ENCODE results near the gene GEMIN7. TPM values are rescaled to one million over a fixed set of nuclear protein-coding genes. Genes with fewer than 3 reads are reported as not detected.

The GEMIN7 gene
- total RNA-seq, 1 experiment from 2014 or later = 29.6 TPM

DNA sequence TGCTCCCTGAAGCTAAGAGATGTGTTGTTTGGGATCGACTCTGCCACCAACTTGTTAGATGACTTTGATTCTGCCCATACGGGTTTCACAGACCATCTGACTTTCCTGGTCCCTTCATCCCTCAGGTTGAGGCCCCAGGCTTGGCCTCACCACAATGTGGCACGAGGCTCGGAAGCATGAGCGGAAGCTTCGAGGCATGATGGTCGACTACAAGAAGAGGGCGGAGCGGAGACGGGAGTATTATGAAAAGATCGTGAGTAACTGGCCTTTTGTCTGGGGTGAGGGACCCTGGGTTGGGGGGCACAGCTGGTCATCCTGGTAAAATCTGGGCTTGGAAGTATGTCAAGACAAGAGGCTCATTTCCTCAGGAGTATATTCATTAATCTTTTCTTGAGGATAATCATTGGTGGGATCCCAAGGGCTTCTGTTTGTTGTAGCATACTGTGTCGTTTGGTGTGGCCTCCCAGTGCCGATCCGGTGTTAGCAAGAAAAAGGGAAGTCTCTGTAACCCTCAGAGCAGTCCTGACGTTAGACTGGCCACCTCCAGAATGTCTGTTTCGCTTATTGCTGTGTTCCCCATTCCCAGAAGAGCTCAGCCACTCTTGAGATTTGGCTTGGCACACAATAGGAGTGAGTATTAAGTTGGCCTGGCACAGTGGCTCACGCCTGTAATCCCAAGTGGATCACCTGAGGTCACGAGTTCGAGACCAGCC is 38.8 kb upstream of the GEMIN7 start:
- Histone ChIP-seq H3F3A (ENCODE audit: insufficient read depth, low read depth) (peaks cover 23% of the 10 kb centered on the region; the same call in 1 of the 2 replicates), H3K4me3 (peak overlapping the region; percentile 100), H3K36me3 (ENCODE audit: low read depth) (peaks cover 35% of the 10 kb centered on the region), H3K4me1 (replicated peaks; ENCODE audit: insufficient read depth) (peaks cover 12% of the 10 kb centered on the region), H3K9me3 (ENCODE audit: insufficient read depth, low read depth) (no peaks in the 10 kb centered on the region), H4K20me1 (ENCODE audit: insufficient read depth) (peaks cover 55% of the 10 kb centered on the region), H3K79me2 (ENCODE audit: low read depth) (peaks cover 60% of the 10 kb centered on the region), H3K9me2 (ENCODE audit: insufficient read depth) (no peaks in the 10 kb centered on the region), H3K4me2 (peak overlapping the region; percentile 99), H3K27me3 (ENCODE audit: insufficient read depth, low read depth) (no peaks in the 10 kb centered on the region), H2AFZ (no peak overlapping the region), H3K27ac (no peak overlapping the region)
- BruUV-seq (replicated peaks) = TSS peak; percentile 29
- ChIA-PET CTCF (interaction anchor here (0.6 kb wide), 1 partner anchor 108 kb away, joined by 4 read pairs; no protein-coding TSS in a partner anchor), POLR2A (ENCODE audit: unreplicated experiment) (interaction anchor here (0.6 kb wide), 2 partner anchors 83 to 285 kb away, joined by 4 to 8 read pairs; no protein-coding TSS in a partner anchor)
- intact Hi-C loops (cut with micrococcal nuclease; ENCODE audit: unreplicated experiment) = no loop called here
- TF ChIP-seq, protein P1, sequence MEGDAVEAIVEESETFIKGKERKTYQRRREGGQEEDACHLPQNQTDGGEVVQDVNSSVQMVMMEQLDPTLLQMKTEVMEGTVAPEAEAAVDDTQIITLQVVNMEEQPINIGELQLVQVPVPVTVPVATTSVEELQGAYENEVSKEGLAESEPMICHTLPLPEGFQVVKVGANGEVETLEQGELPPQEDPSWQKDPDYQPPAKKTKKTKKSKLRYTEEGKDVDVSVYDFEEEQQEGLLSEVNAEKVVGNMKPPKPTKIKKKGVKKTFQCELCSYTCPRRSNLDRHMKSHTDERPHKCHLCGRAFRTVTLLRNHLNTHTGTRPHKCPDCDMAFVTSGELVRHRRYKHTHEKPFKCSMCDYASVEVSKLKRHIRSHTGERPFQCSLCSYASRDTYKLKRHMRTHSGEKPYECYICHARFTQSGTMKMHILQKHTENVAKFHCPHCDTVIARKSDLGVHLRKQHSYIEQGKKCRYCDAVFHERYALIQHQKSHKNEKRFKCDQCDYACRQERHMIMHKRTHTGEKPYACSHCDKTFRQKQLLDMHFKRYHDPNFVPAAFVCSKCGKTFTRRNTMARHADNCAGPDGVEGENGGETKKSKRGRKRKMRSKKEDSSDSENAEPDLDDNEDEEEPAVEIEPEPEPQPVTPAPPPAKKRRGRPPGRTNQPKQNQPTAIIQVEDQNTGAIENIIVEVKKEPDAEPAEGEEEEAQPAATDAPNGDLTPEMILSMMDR (conservative IDR thresholded peaks at IDR 0.05) = no peak
- no peak for TF ChIP-seq EZH2 (IDR thresholded peaks at IDR 0.05; ENCODE audit: low read depth)
- DNase-seq = no peak

DNA sequence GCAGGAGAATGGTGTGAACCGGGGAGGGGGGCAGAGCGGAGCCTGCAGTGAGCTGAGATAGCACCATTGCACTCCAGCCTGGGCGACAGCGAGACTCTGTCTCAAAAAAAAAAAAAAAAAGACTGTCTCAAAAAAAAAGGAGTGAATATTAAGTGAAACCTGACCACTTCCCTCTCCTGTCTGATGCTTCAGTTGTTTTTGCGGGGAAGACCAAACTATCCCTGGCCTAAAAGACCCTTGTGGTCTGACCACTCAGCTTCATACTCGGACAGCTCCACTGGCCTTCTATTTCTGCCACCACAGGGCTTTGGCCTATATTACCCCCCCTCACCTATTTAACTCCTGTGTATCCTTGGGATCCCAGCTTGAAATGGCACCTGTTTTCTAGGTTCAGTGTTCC is 37.9 kb upstream of the GEMIN7 start:
- Histone ChIP-seq H3K4me3 (no peak overlapping the region), H3K36me3 (ENCODE audit: low read depth) (peaks cover 43% of the 10 kb centered on the region), H3F3A (ENCODE audit: insufficient read depth, low read depth) (peaks cover 31% of the 10 kb centered on the region; the same call in 1 of the 2 replicates), H3K9me2 (ENCODE audit: insufficient read depth) (no peaks in the 10 kb centered on the region), H3K79me2 (ENCODE audit: low read depth) (peaks cover 69% of the 10 kb centered on the region), H3K27me3 (ENCODE audit: insufficient read depth, low read depth) (no peaks in the 10 kb centered on the region), H3K4me1 (replicated peaks; ENCODE audit: insufficient read depth) (peaks cover 12% of the 10 kb centered on the region), H4K20me1 (ENCODE audit: insufficient read depth) (peaks cover 64% of the 10 kb centered on the region), H3K9me3 (ENCODE audit: insufficient read depth, low read depth) (no peaks in the 10 kb centered on the region), H2AFZ (no peak overlapping the region), H3K4me2 (no peak overlapping the region), H3K27ac (no peak overlapping the region)
- POLR2A ChIA-PET (ENCODE audit: unreplicated experiment) = interaction anchor here (0.6 kb wide), 1 partner anchor 284 kb away, joined by 4 read pairs; no protein-coding TSS in a partner anchor
- no peak for DNase-seq
- intact Hi-C loops (cut with micrococcal nuclease; ENCODE audit: unreplicated experiment) = no loop called here
- CTCF ChIA-PET = no interaction called here
- no peak for TF ChIP-seq EZH2 (IDR thresholded peaks at IDR 0.05; ENCODE audit: low read depth)
- TF ChIP-seq, protein P1 (conservative IDR thresholded peaks at IDR 0.05) = no peak
- no TSS peak for BruUV-seq (replicated peaks)

DNA sequence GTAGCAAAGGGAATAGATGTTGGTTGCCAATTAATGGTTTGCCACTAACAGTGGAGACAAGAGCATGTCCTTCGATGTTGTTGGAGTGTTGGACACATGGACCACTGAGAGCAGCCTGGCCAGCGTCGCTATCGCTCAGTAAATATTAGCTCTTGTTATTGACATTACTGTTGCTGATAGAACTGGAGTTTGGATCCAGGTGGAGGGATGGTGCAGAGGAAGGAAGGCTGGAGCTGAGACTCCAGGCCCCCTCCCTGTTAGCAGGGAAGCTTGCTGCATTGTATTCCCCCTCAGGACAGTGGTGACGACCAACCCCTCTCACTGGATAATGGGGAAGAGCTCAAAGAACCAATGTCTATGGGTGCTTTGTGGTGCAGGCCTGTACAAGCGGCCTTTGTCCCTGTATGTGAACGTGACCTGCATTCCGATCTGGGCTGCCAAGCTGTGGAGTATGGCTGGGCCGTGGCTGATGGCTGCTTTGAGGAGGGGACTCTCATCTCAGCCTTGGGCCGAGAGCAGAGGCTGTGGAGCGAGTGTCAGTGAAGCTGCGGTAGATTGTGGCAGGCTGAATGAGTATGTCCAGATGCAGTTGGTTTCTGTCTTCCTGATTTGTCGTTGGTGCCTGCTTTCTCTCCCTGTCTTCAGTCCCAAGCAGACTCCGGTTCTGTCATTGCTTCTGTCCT is 33.2 kb upstream of the GEMIN7 start:
- peaks cover 19% of the 10 kb centered on the region; the same call in 1 of the 2 replicates for H3F3A ChIP-seq (ENCODE audit: insufficient read depth, low read depth)
- H3K79me2 ChIP-seq (ENCODE audit: low read depth) = peaks cover 95% of the 10 kb centered on the region
- no peaks in the 10 kb centered on the region for H3K9me2 ChIP-seq (ENCODE audit: insufficient read depth)
- no TSS peak for BruUV-seq (replicated peaks)
- no peaks in the 10 kb centered on the region for H3K4me1 ChIP-seq (replicated peaks; ENCODE audit: insufficient read depth)
- TF ChIP-seq, protein P1 (conservative IDR thresholded peaks at IDR 0.05) = no peak
- TF ChIP-seq EZH2 (IDR thresholded peaks at IDR 0.05; ENCODE audit: low read depth) = no peak
- intact Hi-C loops (cut with micrococcal nuclease; ENCODE audit: unreplicated experiment) = no loop called here
- H3K4me3 ChIP-seq = no peak overlapping the region
- no peak for DNase-seq
- CTCF ChIA-PET = interaction anchor here (0.6 kb wide), 1 partner anchor 14 kb away, joined by 3 read pairs; no protein-coding TSS in a partner anchor
- H3K4me2 ChIP-seq = no peak overlapping the region
- no peaks in the 10 kb centered on the region for H3K27me3 ChIP-seq (ENCODE audit: insufficient read depth, low read depth)
- no peaks in the 10 kb centered on the region for H3K9me3 ChIP-seq (ENCODE audit: insufficient read depth, low read depth)
- H3K27ac ChIP-seq = no peak overlapping the region
- peaks cover 96% of the 10 kb centered on the region for H4K20me1 ChIP-seq (ENCODE audit: insufficient read depth)
- POLR2A ChIA-PET (ENCODE audit: unreplicated experiment) = interaction anchor here (0.5 to 0.7 kb wide), 2 partner anchors 45 to 237 kb away, joined by 4 read pairs; partner anchors contain the start of gene BCAM
- no peak overlapping the region for H2AFZ ChIP-seq
- peaks cover 51% of the 10 kb centered on the region for H3K36me3 ChIP-seq (ENCODE audit: low read depth)
